Suppressor macrophage treated with lipopolysaccharide for 4 hours (primary cell): Measurements from ENCODE around the gene STARD3NL.
"Not testable (repeated sequence)": the region's sequence is repeated elsewhere in the genome, so short reads cannot be mapped to it uniquely, and the experiment has no call there.

ENCODE experiments used
- DNase-seq: peaks from one replicate; pipeline ENCODE4 v3.0.0-alpha.2; 2020

STARD3NL gene

DNA sequence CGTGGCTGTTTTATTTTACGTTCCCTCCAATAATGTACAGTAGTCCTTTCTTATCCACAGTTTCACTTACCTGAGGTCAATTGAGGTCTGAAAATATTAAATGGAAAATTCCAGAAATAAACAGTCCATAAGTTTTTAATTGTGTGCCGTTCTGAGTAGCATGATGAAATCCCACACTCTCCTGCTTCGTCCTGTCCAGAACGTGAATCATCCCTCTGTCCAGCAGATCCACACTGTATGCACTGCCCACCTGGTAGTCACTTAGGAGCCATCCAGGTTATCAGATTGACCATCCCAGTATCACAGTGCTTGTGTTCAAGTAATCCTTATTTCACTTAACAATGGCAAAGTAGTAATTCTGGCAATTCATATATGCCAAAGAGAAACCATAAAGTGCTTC, 46.3 kb downstream of the STARD3NL start:
- DNase-seq, result no peak

DNA sequence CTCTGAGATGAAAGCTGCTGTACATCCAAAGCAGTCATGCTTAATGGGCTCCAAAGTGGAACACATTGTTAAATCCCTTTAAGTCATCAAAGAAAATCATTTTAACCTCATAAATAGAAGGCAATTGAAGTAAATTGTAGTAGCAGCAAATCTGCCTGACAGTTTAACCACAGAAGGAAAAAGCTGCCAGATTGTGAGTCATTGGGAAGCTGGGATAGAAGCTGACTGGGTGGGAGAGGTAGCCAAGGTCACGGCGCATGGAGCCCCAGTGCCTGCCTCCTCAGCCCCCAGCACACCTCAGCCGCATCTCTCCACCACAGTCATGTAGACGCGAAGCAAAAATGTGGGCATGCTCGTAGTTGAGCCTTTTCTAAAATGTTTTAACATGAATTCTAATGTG, 51.3 kb downstream of the STARD3NL start:
- no peak for DNase-seq

DNA sequence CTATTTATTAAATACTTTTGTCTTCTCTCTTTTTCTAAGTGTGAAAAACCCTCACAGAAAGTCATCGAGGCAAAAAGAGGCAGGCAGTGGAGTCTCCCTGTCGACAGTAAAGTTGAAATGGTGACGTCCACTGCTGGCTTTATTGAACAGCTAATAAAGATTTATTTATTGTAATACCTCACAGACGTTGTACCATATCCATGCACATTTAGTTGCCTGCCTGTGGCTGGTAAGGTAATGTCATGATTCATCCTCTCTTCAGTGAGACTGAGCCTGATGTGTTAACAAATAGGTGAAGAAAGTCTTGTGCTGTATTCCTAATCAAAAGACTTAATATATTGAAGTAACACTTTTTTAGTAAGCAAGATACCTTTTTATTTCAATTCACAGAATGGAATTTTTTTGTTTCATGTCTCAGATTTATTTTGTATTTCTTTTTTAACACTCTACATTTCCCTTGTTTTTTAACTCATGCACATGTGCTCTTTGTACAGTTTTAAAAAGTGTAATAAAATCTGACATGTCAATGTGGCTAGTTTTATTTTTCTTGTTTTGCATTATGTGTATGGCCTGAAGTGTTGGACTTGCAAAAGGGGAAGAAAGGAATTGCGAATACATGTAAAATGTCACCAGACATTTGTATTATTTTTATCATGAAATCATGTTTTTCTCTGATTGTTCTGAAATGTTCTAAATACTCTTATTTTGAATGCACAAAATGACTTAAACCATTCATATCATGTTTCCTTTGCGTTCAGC, 52.0 kb downstream of the STARD3NL start:
- DNase-seq, result no peak

DNA sequence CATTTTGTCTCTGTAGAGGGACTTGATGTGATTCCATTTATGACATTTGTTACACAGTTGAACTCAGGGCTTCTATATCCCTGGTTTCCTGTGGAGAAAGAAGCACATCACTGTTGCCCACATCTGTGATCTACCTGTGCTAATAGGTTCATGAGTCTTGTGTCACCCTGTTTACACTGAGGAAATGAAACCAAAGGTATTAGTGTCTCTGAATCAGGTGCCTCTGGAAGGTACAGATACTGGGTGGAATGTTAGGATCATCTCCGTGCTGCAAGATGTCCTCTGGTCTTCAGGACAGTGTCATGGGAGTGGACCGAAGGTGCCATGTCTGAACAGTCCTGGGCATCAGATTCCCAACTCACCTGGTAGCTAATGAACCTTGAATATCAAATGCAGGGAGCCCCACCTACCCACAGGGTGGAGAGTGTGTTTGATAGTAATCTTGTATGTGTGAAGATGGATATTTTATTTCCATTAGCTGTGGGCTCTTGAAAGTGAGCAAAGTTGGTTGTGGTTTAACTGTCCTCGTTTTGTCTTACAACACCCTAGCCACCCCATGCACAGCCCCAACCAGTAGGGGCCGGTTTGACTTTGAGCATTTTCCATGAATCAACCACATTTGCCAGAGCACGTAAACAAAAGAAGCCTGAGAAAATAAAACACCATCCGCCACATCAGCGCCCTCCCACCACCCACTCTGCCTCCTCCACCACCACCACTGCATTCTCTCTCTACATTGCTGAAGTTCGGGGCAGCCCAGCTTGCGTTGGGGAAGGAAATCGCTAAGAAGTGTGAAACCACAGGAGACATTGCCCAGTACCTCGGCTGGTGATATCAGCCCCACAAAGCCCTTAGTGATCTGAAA, 54.7 kb downstream of the STARD3NL start:
- DNase-seq, result peak; percentile 62

DNA sequence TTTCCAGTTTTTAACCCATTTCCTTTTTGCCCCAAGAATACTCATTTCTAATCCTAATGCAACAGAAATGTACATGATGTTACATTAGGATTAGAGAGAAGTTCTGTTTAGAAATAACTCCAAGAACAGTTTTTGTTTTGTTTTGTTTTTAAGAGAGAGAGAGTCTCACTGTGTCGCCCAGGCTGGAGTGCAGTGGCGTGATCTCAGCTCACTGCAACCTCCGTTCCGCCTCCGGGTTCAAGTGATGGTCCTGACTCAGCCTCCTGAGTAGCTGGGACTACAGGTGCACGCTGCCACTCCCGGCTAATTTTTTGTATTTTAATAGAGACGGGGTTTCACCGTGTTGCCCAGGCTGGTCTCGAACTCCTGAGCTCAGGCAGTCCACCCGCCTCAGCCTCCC, 56.7 kb downstream of the STARD3NL start:
- DNase-seq, result not testable (repeated sequence)

DNA sequence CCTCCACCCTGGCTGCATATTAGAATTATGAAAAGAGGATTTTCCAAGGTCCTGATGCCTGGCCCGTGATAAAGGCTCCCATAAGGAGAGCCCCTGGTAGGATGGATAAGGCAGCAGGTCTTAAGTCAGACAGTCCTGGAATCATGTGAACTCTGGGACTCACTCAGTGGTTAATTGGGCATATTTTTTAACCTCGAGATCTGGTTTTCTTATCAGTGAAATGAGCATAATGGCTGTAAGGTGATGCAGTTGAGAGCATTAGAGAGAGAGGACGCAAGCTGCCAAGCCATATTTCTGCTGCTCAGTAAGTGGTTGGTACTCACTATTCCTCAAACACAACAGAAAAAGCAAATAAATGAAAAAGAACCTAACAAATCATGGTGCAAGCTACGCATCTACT, 57.6 kb downstream of the STARD3NL start:
- DNase-seq, result no peak

DNA sequence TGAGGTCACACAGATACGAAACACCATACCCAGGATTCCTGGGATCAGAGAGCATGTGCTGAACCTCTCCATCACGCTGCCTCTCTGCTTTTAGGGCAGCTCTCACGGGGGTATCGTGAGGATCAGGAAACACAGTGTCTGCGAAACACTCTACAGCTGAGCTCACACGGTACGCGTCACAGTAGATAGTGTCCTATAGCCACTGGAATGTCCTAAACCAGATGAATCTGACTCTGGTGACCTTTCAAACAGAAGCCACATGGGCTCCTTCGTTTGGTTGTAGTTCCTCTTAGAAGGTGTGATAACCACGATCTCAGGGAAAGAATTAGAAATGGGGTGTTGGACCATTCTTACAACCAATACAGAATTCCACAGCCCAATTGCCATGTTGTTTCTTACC, 61.1 kb downstream of the STARD3NL start:
- DNase-seq, result not testable (repeated sequence)

DNA sequence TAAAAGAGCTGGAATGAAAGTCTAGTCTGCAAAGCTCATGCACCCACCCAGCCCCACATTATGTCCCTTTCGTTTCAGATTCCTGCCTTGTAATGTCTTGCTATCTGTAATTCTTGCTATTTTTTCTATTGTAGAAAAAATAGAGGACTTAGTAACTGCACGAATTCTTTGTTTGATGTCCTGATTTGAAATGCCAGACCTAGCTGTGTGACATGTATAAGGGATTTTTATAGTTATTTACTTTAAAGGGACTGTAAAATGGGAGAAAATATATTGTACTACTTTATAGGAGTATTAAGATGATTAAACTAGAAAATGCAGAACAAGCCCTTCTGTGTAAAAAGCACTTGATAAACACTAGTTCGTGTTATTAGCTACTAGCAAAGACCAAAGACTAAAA, 63.0 kb downstream of the STARD3NL start:
- no peak for DNase-seq

DNA sequence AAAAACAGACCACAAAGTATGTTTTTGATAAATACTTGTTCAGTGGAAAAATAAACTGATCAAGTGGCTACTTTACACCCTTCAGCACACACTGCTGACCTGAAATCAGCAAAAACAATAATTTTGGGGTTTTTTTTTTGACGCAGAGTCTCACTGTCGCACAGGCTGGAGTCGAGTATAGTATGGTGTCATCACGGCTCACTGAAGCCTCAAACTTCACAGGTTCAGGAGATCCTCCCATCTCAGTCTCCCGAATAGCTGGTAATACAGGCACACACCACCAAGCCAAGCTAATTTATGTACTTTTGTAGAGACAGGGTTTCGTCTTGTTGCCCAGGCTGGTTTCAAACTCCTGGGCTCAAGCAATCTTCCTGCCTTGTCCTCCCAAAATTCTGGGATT, 64.8 kb downstream of the STARD3NL start:
- DNase-seq, result no peak

DNA sequence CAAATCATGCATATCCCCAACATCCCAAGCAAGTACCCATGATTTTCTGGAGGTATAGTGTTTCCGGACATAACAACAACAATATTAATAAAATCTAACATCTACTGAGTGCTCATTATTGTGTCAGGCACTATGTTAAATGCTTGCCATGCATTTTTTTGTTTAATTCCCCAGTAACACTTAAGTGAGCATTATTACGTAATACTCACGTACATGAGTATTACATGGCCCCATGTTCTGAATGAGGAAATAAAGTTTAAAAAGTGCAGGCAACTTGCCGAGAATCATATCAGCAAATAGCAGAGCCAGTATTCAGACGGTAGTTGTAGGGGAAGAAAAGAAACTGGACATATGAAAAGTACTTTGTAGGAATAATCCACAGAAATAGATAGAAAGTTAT, 65.3 kb downstream of the STARD3NL start:
- peak; percentile 56 for DNase-seq

DNA sequence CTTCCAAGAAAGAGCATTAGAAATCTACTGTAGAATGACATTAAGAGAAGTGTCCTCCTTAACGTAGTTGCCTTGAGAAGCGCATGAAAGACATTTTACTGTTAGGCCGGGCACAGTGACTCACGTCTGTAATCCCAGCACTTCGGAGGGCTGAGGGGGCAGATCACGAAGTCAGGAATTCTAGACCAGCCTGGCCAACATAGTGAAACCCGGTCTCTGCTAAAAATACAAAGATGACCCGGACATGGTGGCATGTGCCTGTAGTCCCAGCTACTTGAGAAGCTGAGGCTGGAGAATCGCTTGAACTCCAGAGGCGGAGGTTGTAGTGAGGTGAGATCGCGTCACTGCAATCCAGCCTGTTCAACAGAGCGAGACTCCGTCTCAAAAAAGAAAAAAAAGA, 66.5 kb downstream of the STARD3NL start:
- DNase-seq, result no peak

DNA sequence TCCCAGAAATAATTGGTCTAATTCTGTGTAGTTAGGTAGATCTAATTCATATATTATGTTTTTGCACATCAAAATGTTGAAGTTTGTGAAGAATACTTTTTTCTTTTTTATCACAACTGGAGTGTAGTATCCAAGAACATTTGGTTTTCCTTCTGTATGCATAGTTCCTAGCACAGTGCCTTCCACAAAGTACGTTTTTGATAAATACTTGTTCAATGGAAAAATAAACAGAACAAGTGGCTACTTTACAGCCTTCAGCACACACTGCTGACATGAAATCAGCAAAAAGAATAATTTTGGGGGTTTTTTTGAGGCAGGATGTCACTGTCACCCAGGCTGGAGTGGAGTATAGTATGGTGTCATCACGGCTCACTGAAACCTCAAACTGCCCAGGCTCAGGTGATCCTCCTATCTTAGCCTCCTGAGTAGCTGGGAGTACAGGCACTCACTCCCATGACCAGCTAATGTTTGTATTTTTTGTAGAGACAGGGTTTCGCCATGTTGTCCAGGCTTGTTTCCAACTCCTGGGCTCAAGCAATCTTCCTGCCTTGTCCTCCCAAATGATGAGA, 67.4 kb downstream of the STARD3NL start:
- no peak for DNase-seq

DNA sequence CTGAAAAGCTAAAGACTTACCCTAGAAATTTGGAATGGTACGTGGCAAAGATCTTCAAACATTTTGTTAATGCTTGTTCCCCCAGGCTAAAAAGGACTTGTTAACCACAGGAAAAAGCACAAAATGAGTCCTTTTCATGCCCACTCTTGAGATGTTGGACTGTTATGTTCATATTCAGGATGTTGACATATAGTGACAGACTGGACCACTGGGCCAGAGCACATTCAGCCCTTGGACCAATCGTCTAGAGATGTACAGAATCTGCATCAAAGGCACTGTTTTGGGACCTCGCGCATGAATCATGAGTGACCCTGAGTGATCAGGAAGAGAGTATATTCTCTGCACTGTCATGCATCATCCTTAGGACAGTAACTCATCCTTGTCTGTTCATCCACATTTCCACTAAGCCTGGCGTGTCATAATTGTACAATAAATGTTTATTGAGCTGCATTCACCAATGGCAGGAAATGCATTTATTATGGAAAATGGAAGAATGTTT, 70.1 kb downstream of the STARD3NL start:
- no peak for DNase-seq

DNA sequence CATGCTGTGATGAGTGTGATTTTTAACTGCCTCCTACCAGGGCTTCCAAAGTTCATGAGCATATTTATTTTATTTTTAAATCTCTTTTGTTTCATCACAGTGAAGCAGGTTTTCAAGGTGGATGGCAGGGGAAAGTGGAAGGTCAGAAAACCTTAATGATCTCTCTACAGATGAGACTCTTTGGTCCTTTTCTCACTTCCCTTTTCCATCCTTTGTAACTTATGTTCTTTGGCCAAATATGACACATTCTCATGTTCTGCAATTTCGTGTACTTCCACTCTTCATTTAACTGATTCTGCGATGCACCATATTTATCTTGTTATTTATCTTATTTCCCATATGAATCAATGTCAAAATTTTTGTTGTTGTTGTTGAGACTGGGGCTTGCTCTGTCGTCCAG, 71.8 kb downstream of the STARD3NL start:
- peak; percentile 43 for DNase-seq

DNA sequence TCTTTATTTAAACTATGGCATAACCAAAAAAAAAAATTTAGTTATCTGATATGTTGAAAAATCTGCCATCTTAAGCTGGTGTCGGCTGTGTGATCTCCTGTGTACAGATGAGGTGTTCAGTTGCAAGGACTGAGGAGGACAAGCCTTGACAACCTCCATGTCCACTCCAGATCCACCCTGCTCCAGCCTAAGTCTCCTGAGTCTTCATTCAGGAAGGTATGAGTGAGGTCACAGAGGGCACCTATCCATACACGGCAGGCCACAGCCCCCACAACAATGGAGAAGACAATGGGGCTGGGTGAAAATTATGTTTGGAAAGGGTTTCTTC, 79.3 kb downstream of the STARD3NL start:
- DNase-seq, result no peak

DNA sequence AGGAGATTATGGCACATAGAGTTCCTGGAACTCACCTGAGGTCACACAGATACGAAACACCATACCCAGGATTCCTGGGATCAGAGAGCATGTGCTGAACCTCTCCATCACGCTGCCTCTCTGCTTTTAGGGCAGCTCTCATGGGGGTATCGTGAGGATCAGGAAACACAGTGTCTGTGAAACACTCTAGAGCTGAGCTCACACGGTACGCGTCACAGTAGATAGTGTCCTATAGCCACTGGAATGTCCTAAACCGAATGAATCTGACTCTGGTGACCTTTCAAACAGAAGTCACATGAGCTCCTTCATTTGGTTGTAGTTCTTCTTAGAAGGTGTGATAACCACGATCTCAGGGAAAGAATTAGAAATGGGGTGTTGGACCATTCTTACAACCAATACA, 81.1 kb downstream of the STARD3NL start:
- not testable (repeated sequence) for DNase-seq

DNA sequence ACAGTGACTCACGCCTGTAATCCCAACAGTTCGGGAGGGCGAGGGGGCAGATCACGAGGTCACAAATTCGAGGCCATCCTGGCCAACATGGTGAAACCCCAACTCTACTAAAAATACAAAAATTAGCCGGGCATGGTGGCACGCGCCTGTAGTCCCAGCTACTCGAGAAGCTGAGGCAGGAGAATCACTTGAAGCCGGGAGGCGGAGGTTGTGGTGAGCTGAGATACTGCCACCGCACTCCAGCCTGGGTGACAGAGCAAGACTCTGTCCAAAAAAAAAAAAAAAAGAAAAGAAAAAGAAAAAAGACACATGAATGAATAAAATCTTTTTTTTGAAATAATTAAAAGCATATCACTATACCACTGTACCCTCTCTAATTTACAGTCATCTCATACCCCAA, 83.6 kb downstream of the STARD3NL start:
- DNase-seq, result not testable (repeated sequence)

DNA sequence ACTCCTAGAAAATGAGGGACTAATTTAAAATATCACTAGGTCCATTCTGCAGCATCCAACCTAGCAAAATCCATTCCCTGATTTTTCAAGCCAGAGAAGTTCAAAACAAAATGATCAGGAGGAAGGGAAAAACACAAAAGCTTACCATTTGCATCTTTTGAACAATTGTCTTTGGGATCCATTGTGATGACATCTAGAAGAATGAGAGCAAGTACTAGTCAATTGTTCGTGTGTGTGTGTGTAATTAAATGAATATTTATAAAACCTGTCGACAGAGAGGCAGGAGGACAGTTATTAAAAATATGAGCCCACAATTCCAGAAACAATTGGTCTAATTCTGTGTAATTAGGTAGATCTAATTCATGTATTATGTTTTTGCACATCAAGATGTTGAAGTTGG, 84.0 kb downstream of the STARD3NL start:
- DNase-seq, result not testable (repeated sequence)

DNA sequence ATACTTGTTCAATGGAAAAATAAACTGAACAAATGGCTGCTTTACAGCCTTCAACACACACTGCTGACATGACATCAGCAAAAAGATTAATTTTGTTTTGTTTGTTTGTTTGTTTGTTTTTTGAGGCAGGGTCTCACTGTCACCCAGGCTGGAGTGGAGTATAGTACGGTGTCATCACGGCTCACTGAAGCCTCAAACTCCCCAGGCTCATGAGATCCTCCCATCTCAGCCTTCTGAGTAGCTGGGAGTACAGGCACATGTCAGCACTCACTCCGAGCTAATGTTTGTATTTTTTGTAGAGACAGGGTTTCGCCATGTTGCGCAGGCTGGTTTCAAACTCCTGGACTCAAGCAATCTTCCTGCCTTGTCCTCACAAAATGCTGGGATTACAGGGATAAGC, 84.5 kb downstream of the STARD3NL start:
- DNase-seq, result no peak

DNA sequence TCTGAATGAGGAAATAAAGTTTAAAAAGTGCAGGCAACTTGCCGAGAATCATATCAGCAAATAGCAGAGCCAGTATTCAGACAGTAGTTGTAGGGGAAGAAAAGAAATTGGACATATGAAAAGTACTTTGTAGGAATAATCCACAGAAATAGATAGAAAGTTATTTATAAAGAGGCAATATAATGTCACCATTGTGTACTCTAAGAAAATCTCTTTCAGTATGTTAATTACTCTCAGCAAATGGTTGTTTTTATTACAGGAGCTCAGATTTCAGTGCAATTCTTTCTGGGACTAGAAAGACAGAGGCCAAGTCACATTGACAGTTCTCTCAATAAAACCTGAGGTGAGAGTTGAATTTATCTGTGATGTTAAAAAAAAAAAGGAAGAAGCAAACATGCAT, 85.2 kb downstream of the STARD3NL start:
- not testable (repeated sequence) for DNase-seq

DNA sequence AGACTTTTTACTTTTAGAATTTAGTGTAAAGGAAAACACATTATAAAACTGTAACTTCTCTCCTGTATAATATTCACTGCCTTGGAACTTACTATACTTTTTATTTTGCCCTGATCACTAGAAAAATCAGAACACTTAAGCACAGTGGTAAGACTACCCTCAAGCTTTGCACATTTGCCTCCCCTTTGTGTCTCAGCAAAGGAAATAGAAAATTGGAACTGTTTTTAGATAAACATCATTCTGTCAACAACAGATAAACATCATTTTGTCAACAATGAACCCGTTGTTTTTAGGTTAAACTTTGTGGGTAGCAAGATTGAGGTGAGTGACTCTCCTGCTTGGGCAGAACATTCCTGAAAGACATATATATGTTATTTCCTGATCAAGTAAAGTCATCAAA, 86.6 kb downstream of the STARD3NL start:
- DNase-seq, result not testable (repeated sequence)

DNA sequence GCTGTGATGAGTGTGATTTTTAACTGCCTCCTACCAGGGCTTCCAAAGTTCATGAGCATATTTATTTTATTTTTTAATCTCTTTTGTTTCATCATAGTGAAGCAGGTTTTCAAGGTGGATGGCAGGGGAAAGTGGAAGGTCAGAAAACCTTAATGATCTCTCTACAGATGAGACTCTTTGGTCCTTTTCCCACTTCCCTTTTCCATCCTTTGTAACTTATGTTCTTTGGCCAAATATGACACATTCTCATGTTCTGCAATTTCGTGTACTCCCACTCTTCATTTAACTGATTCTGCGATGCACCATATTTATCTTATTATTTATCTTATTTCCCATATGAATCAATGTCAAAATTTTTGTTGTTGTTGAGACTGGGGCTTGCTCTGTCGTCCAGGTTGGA, 87.9 kb downstream of the STARD3NL start:
- peak; percentile 48 for DNase-seq

DNA sequence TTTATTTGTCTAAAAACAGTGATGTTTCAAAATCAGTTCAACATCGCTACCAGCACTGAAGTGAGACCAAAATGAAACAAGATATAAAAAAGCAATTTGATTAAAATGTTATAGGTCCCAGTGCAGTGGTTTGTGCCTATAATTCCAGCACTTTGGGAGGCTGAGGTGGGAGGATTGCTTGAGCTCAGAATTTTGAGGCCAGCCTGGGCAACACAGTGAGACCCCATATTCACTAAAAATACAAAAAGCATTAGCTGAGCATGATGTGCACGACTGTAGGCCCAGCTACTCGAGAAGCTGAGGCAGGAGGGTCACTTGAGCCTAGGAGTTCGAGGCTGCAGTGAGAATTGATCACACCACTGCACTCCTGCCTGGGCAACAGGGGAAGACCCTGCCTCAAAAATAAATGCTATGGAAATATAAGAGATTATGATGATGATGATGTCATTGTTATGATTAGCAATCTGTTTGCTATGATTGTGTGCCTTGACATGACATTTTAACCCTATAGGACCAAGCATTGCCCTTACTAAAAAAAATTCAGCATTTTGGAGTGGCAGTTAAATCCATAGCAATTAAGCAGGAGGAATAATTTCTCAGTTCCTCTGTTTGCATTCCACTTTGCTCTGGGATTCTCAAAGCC, 91.8 kb downstream of the STARD3NL start:
- not testable (repeated sequence) for DNase-seq
